GM12878 (cell line): Measurements from ENCODE around the gene NBEAL1. TPM values are rescaled to one million over a fixed set of nuclear protein-coding genes. Genes with fewer than 3 reads are reported as not detected.
"Not testable (repeated sequence)": the region's sequence is repeated elsewhere in the genome, so short reads cannot be mapped to it uniquely, and the experiment has no call there.

Experiments used
- ATAC-seq: fragments of 200-7000 bp; cut with Tn5 transposase; 3 replicates; pipeline ENCODE4 v1.9.1; 2020; ENCODE audit warnings: mild to moderate bottlenecking, moderate library complexity
- BruUV-seq: library from RNA; stranded (reverse); fragments of 400-500 nt; replicated peaks from 2 replicates; lab custom pipeline; 2021; lab: Mats Ljungman, UMichigan
- CTCF ChIA-PET: fragments of 300-600 bp; sonication (Branson Sonifier 250); formaldehyde crosslinking; extraction: SDS; loops from one replicate; lab custom pipeline; 2021; ENCODE audit warnings: inconsistent platforms; lab: Yijun Ruan, JAX
- POLR2A ChIA-PET: fragments of 350-600 bp; formaldehyde crosslinking; extraction: SDS; loops from one replicate; lab custom pipeline; 2021; ENCODE audit warnings: inconsistent platforms; lab: Charles Lee
- RAD21 ChIA-PET: fragments of 300-600 bp; sonication (Branson Sonifier 250); formaldehyde crosslinking; loops from one replicate; lab custom pipeline; 2023; ENCODE audit warnings: antibody characterized with exemption; ENCODE audit not compliant: unreplicated experiment; lab: Charles Lee
- SMC1A ChIA-PET: fragments of 300-600 bp; sonication (Branson Sonifier 250); formaldehyde crosslinking; loops from one replicate; lab custom pipeline; 2023; ENCODE audit not compliant: unreplicated experiment, uncharacterized antibody; lab: Charles Lee
- DNase-seq: peaks from one replicate; pipeline ENCODE4 v3.0.0-alpha.2; 2011; ENCODE audit warnings: low read depth, low spot score
- FAIRE-seq: peaks from 3 replicates; lab custom pipeline; 2011; peaks lifted over from hg19 to GRCh38; lab: Jason Lieb, UNC
- H2AFZ ChIP-seq: 2 replicates; pipeline ENCODE4 v1.6.0; 2011; ENCODE audit warnings: low read depth, low read length, control low read depth; ENCODE audit not compliant: control insufficient read depth
- H3K27ac ChIP-seq: 2 replicates; pipeline ENCODE4 v1.5.1; 2011; ENCODE audit warnings: control low read depth; ENCODE audit not compliant: control insufficient read depth, insufficient read depth
- H3K27me3 ChIP-seq, 2 experiments: replicated peaks in 1 of 2; 2 replicates each; pipeline versions ENCODE4 v1.6.0 to v1.6.1; 2011; ENCODE audit warnings: low read length in 1 of 2; ENCODE audit not compliant: control insufficient read depth in 2 of 2, insufficient read depth in 2 of 2
- H3K36me3 ChIP-seq, 2 experiments: 2 replicates each; pipeline ENCODE4 v1.5.1; 2011; ENCODE audit warnings: low read length in 1 of 2; ENCODE audit not compliant: control insufficient read depth in 2 of 2, insufficient read depth in 2 of 2
- H3K4me1 ChIP-seq: 2 replicates; pipeline ENCODE4 v1.6.1; 2011; ENCODE audit warnings: mild to moderate bottlenecking, low read length, moderate library complexity, mixed read lengths; ENCODE audit not compliant: control insufficient read depth, insufficient read depth
- H3K4me2 ChIP-seq: 2 replicates; pipeline ENCODE4 v1.6.0; 2011; ENCODE audit warnings: control low read depth; ENCODE audit not compliant: control insufficient read depth, insufficient read depth
- H3K4me3 ChIP-seq: fragments of 200-600 bp; sonication (generic); 2 replicates; pipeline ENCODE4 v1.5.1; 2016
- H3K79me2 ChIP-seq: 2 replicates; pipeline ENCODE4 v1.6.0; 2011; ENCODE audit warnings: low read length; ENCODE audit not compliant: control insufficient read depth, insufficient read depth
- H3K9ac ChIP-seq: 2 replicates; pipeline ENCODE4 v1.8.0; 2011; ENCODE audit warnings: low read length, control low read depth, mixed read lengths; ENCODE audit not compliant: control insufficient read depth, insufficient read depth
- H3K9me3 ChIP-seq: replicated peaks from 3 replicates; pipeline ENCODE4 v1.5.1; 2011; ENCODE audit warnings: mild to moderate bottlenecking, low read length; ENCODE audit not compliant: control insufficient read depth, insufficient read depth
- H4K20me1 ChIP-seq: 2 replicates; pipeline ENCODE4 v1.6.0; 2011; ENCODE audit not compliant: control insufficient read depth, insufficient read depth
- ELK1 ChIP-seq: IDR thresholded peaks from 2 replicates; pipeline ENCODE4 v1.6.1; 2012; ENCODE audit warnings: low read depth, low read length, improper control_type of control experiment
- MYB ChIP-seq: fragments of 150-350 bp; IDR thresholded peaks from 2 replicates; pipeline ENCODE4 v1.6.1; 2014; ENCODE audit warnings: mild to moderate bottlenecking, low read depth, low read length, borderline replicate concordance
- NR2F1 ChIP-seq: fragments of 450-650 bp; conservative IDR thresholded peaks from 2 replicates; pipeline ENCODE4 v1.6.1; 2017; ENCODE audit warnings: mild to moderate bottlenecking
- TCF7 ChIP-seq: IDR thresholded peaks from 2 replicates; pipeline ENCODE4 v1.6.1; 2014; ENCODE audit warnings: antibody characterized with exemption, borderline replicate concordance
- WGBS: methylation state at CpG from one replicate; pipeline ENCODE4 v1.1.6; 2016; ENCODE audit warnings: low lambda C conversion rate; ENCODE audit not compliant: insufficient replicate concordance, insufficient coverage; ENCODE audit errors: missing lambda C conversion rate; 5-methylcytosine and 5-hydroxymethylcytosine counted together
- in situ Hi-C: fragments of 300-500 bp; cut with MboI; formaldehyde crosslinking; loops from 9 replicates; pipeline ENCODE4 v1.14.3; 2018; ENCODE audit warnings: mixed read lengths
- intact Hi-C: fragments of 100-400 bp; cut with micrococcal nuclease; formaldehyde crosslinking; loops from one replicate; pipeline ENCODE4 v1.14.2; 2022; ENCODE audit not compliant: unreplicated experiment
- polyA plus RNA-seq, 11 experiments: library from polyadenylated mRNA; depleted of rRNA in 4 of 11; unstranded in 6 of 11; stranded (reverse) in 5 of 11; fragments of >200 nt; fragmentation: Nextera tagmentation in 4 of 11; fragmentation: Illumina TruSeq in 1 of 11; extraction: Ambion mirVana in 4 of 11; extraction: Trizol in 1 of 11; gene quantifications; 1 replicate in 1 of 11; 2 replicates in 10 of 11; pipeline versions ENCODE4 v1.2.1 to v1.2.3, GENCODE V29; 2011 to 2016; ENCODE audit warnings: inconsistent platforms in 2 of 11, missing spikeins in 2 of 11, low read depth in 1 of 11
- total RNA-seq, 4 experiments: library from RNA; depleted of rRNA in 3 of 4; stranded (reverse); fragments of >200 nt in 3 of 4; fragmentation: Illumina TruSeq in 1 of 4; extraction: Trizol in 1 of 4; gene quantifications; 2 replicates each; pipeline versions ENCODE4 v1.2.1 to v1.2.3, GENCODE V29; 2013 to 2021

The NBEAL1 gene
- total and polyA plus RNA-seq, 10 of the 15 experiments (the other 5 are each of a cell fraction or from before 2014, with no cell fraction given): 1.9 to 16.1 (median 7.2) TPM

GRCh38 chr2:202989749-202990148 is 24.9 kb upstream of the NBEAL1 start (continued):
- no peak for TF ChIP-seq ELK1

- in situ Hi-C loops (no loop called here), intact Hi-C loops (no loop called here)
- H3K79me2 ChIP-seq: no peaks in the 10 kb centered on the region
- FAIRE-seq (no peak), ATAC-seq (no peak), DNase-seq (no peak)
- H2AFZ ChIP-seq: no peak overlapping the region
- RAD21 ChIA-PET: no interaction called here
- SMC1A ChIA-PET: no interaction called here
- TF ChIP-seq NR2F1 (no peak), TCF7 (no peak), MYB (no peak)
- H4K20me1 ChIP-seq: no peaks in the 10 kb centered on the region
- no TSS peak for BruUV-seq
- POLR2A ChIA-PET: no interaction called here
- H3K36me3 ChIP-seq: no peaks in the 10 kb centered on the region
- H3K9ac ChIP-seq: no peak overlapping the region
- 100% methylated on average over 3 of the region's 3 CpGs for WGBS
- H3K9me3 ChIP-seq: no peaks in the 10 kb centered on the region
- no peak overlapping the region for H3K4me2 ChIP-seq
- H3K4me3 ChIP-seq: no peak overlapping the region
- H3K27ac ChIP-seq: no peak overlapping the region
- CTCF ChIA-PET: interaction anchor here (1.3 kb wide), 1 partner anchor 10 kb away, joined by 4 read pairs; no protein-coding TSS in a partner anchor
- H3K4me1 ChIP-seq: no peaks in the 10 kb centered on the region
- no peaks in the 10 kb centered on the region for H3K27me3 ChIP-seq
Observed at GRCh38 chr2:202990501-202990900, 24.2 kb upstream of the NBEAL1 start.

GRCh38 chr2:202997113-202997512 is 17.6 kb upstream of the NBEAL1 start:
- RAD21 ChIA-PET, H4K20me1 ChIP-seq, ATAC-seq, H3K27ac ChIP-seq, H3K36me3 ChIP-seq, intact Hi-C loops, H3K4me3 ChIP-seq, H3K9ac ChIP-seq, H3K79me2 ChIP-seq, H2AFZ ChIP-seq, H3K4me1 ChIP-seq, H3K4me2 ChIP-seq, SMC1A ChIA-PET, in situ Hi-C loops, POLR2A ChIA-PET, H3K27me3 ChIP-seq, DNase-seq, FAIRE-seq, BruUV-seq, H3K9me3 ChIP-seq: not testable (repeated sequence)
- 0% methylated on average over 1 of the region's 3 CpGs for WGBS
- CTCF ChIA-PET: interaction anchor here (1.1 kb wide), 1 partner anchor 11 kb away, joined by 4 read pairs; no protein-coding TSS in a partner anchor
